Smooth muscle cell (in vitro differentiated cells): ENCODE results near the gene BACH2. TPM values are rescaled to one million over a fixed set of nuclear protein-coding genes. Genes with fewer than 3 reads are reported as not detected.

Source experiments
- DNase-seq: peaks from one replicate; lab custom pipeline; 2025; ENCODE audit not compliant: unreplicated experiment; lab: John Stamatoyannopoulos, UW
- H2AFZ ChIP-seq: fragments of 200-600 bp; sonication (generic); 2 replicates; pipeline ENCODE4 v1.6.0; 2016; ENCODE audit warnings: antibody characterized with exemption, low read depth, mild to moderate bottlenecking
- H3F3A ChIP-seq: fragments of 200-600 bp; sonication (generic); 2 replicates; pipeline ENCODE4 v1.6.0; 2017; ENCODE audit warnings: antibody characterized with exemption, low read depth
- H3K27ac ChIP-seq: fragments of 200-600 bp; sonication (generic); 2 replicates; pipeline ENCODE4 v1.5.1; 2016; ENCODE audit warnings: low read depth, mild to moderate bottlenecking
- H3K27me3 ChIP-seq: fragments of 200-600 bp; sonication (generic); 2 replicates; pipeline ENCODE4 v1.6.1; 2016; ENCODE audit warnings: low read depth, mild to moderate bottlenecking
- H3K36me3 ChIP-seq: fragments of 200-600 bp; sonication (generic); 2 replicates; pipeline ENCODE4 v1.5.1; 2016; ENCODE audit warnings: low read depth
- H3K4me1 ChIP-seq: fragments of 200-600 bp; sonication (generic); 2 replicates; pipeline ENCODE4 v1.5.1; 2016; ENCODE audit warnings: low read depth
- H3K4me2 ChIP-seq: fragments of 200-600 bp; sonication (generic); 2 replicates; pipeline ENCODE4 v1.6.0; 2016; ENCODE audit warnings: mild to moderate bottlenecking
- H3K4me3 ChIP-seq: fragments of 200-600 bp; sonication (generic); 2 replicates; pipeline ENCODE4 v1.5.1; 2016; ENCODE audit warnings: mild to moderate bottlenecking
- H3K79me2 ChIP-seq: fragments of 200-600 bp; sonication (generic); 2 replicates; pipeline ENCODE4 v1.6.0; 2016; ENCODE audit warnings: low read depth, mild to moderate bottlenecking
- H3K9ac ChIP-seq: fragments of 200-600 bp; sonication (generic); 2 replicates; pipeline ENCODE4 v1.6.0; 2016; ENCODE audit warnings: low read depth
- H3K9me3 ChIP-seq: fragments of 200-600 bp; sonication (generic); replicated peaks from 2 replicates; pipeline ENCODE4 v1.5.1; 2016; ENCODE audit warnings: low read depth
- H4K20me1 ChIP-seq: fragments of 200-600 bp; sonication (generic); 2 replicates; pipeline ENCODE4 v1.6.0; 2016; ENCODE audit warnings: low read depth
- CTCF ChIP-seq: fragments of 200-600 bp; sonication (generic); IDR thresholded peaks from 2 replicates; pipeline ENCODE4 v1.5.1; 2017; ENCODE audit warnings: borderline replicate concordance, mild to moderate bottlenecking, antibody characterized with exemption; ENCODE audit not compliant: insufficient read depth, poor library complexity, severe bottlenecking
- WGBS: methylation state at CpG from one replicate; pipeline ENCODE4 v1.1.7; 2016; ENCODE audit warnings: low lambda C conversion rate; 5-methylcytosine and 5-hydroxymethylcytosine counted together
- polyA plus RNA-seq: library from polyadenylated mRNA; unstranded; fragments of >200 nt; fragmentation: Nextera tagmentation; extraction: Ambion mirVana; gene quantifications from 2 replicates; pipeline ENCODE4 v1.2.1, GENCODE V29; 2016
- total RNA-seq: library from RNA; depleted of rRNA; stranded (reverse); fragments of >200 nt; gene quantifications from 2 replicates; pipeline ENCODE4 v1.2.3, GENCODE V29; 2014

The BACH2 gene
- total and polyA plus RNA-seq, 2 experiments from 2014 or later: 3.0 to 4.5 TPM

- no peaks in the 10 kb centered on the region for H3K27me3 ChIP-seq
- no peaks in the 10 kb centered on the region for H4K20me1 ChIP-seq
- no peak for DNase-seq
- no peak overlapping the region for H3K27ac ChIP-seq
- H3K9ac ChIP-seq: no peak overlapping the region
- H3F3A ChIP-seq: no peaks in the 10 kb centered on the region
- H2AFZ ChIP-seq: no peak overlapping the region
- no peak overlapping the region for H3K4me2 ChIP-seq
- no peaks in the 10 kb centered on the region for H3K9me3 ChIP-seq
- TF ChIP-seq CTCF: no peak
- no peaks in the 10 kb centered on the region for H3K79me2 ChIP-seq
- peaks cover 20% of the 10 kb centered on the region for H3K4me1 ChIP-seq
- WGBS: 88% methylated on average over 6 of the region's 6 CpGs
- H3K36me3 ChIP-seq: no peaks in the 10 kb centered on the region
- H3K4me3 ChIP-seq: no peak overlapping the region
These were observed 222.3 kb downstream of the BACH2 start for GRCh38 chr6:90074161-90074850.

- H3K4me2 ChIP-seq: no peak overlapping the region
These were observed 223.6 kb downstream of the BACH2 start for GRCh38 chr6:90072935-90073464.

GRCh38 chr6:90072501-90072900, 224.1 kb downstream of the BACH2 start:
- no peaks in the 10 kb centered on the region for H3F3A ChIP-seq
- no peak for DNase-seq
- H3K79me2 ChIP-seq: no peaks in the 10 kb centered on the region
- no peak overlapping the region for H3K27ac ChIP-seq
- H3K9me3 ChIP-seq: no peaks in the 10 kb centered on the region
- 87% methylated on average over 3 of the region's 3 CpGs for WGBS
- no peak for TF ChIP-seq CTCF
- H2AFZ ChIP-seq: no peak overlapping the region
- H3K4me1 ChIP-seq: peaks cover 20% of the 10 kb centered on the region
- no peaks in the 10 kb centered on the region for H3K36me3 ChIP-seq
- no peak overlapping the region for H3K9ac ChIP-seq
- no peak overlapping the region for H3K4me2 ChIP-seq
- no peaks in the 10 kb centered on the region for H4K20me1 ChIP-seq
- H3K27me3 ChIP-seq: no peaks in the 10 kb centered on the region
- H3K4me3 ChIP-seq: no peak overlapping the region

More at GRCh38 chr6:90072935-90073464, 223.6 kb downstream of the BACH2 start:
- Histone ChIP-seq H3K27ac (no peak overlapping the region), H4K20me1 (no peaks in the 10 kb centered on the region), H2AFZ (no peak overlapping the region), H3F3A (no peaks in the 10 kb centered on the region), H3K4me1 (peaks cover 20% of the 10 kb centered on the region), H3K9ac (no peak overlapping the region), H3K36me3 (no peaks in the 10 kb centered on the region), H3K4me3 (no peak overlapping the region), H3K9me3 (no peaks in the 10 kb centered on the region), H3K27me3 (no peaks in the 10 kb centered on the region), H3K79me2 (no peaks in the 10 kb centered on the region)
- no peak for DNase-seq
- WGBS: 76% methylated on average over 11 of the region's 11 CpGs
- TF ChIP-seq CTCF: no peak
